Activated CD8-positive, alpha-beta memory T cell treated with anti-CD3 and anti-CD28 coated beads for 24 hours (primary cell): ENCODE results near the gene HSPA12A.

ENCODE experiments used
- DNase-seq: peaks from one replicate; pipeline ENCODE4 v3.0.0-alpha.2; 2020

The HSPA12A gene

DNA sequence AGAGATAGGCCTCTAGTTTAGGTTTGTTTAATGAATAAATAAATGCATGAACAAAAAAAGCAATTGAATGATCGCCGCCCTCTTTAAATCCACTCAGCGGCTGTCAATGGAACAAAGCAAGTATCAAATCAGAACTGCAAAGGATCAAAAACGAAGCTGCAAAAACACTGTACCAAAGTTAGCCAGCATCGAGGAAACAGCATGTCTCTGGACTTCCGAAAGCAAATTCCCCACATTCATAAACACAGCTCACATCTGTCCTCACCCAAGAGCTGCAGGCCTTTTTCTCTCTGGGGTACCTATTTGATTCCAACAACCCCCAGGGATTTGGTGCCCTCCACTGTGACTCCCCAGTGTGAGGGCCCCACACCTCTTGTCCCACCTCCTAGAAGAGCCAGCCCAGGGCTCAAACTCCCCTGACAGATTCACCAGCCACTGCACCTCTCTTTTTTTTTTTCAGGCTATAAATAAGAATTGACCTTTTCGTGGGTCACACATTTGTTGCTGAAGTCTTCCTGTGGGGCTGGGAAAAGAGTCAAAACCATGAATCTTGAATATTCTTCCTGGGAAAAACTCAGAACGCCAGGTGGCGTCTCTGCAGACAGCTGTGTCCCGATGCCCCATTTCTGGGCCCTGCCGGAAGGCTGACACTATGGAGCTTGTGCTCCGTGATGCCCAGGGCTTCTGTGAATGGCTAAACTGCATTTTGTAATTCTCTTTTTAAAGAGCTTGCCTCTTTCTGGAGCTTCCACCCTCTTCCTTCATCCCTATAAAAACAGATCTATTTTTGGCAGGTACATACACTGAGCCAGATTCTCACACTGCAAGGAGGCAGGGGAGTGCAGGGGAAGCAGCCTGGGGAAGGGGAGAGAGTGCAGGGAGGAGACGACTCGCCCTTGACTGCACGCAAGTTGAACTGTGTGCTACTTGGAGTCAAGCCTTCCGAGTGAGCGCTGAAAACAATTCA is 51.7 kb downstream of the HSPA12A start:
- no peak for DNase-seq

DNA sequence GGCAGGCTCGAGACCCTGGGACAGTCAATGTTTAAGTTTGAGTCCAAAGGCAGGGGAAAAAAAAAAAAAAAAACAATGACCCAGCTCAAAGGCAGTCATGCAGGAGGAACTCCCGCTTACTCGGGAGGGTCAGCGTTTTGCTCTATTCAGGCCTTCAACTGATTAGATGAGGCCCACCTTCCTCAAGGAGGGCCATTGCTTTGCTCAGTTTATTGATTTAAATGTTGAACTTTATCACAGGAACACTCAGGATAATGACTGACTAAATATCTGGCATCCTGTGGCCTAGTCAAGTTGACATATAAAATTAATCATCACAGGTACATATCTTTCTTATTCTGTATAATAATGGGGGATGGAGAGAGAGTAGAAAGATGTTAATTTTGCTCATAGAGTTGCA is 52.6 kb downstream of the HSPA12A start:
- DNase-seq, result no peak

DNA sequence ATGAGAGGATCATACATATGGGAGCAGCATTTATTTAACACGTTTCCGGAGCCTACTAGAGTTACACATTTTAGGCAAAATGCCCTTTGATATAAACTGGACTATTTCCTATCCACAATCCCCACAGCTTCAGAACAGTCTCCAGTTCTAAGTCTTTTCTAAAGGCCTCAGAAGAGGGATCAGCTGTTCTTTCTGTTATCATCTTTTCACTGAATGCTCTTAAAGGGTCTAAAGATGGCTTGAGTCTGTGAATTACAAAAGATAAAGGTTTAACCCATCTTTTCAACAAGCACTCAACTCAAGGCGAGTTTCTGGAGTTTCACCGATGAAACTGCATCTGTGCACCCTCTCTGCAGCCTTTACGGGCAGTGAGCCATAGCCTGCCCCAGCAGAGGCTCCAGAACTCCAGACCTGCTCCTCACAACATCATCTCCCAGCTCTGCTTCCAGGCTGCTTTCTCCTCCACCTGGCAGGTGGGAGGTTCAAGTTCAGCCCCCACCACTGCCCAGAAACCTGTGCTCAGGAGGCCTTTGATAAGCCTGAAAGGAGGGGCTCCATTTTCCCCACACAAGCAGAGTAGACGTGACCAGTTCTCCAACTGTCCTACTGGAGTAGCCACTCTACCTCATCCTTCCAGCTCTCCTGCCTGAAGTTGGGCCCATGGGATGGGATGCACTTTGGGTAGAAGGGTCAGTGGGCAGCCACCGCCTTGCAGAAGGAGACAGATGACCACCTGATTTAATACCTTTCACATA is 53.4 kb downstream of the HSPA12A start:
- no peak for DNase-seq

DNA sequence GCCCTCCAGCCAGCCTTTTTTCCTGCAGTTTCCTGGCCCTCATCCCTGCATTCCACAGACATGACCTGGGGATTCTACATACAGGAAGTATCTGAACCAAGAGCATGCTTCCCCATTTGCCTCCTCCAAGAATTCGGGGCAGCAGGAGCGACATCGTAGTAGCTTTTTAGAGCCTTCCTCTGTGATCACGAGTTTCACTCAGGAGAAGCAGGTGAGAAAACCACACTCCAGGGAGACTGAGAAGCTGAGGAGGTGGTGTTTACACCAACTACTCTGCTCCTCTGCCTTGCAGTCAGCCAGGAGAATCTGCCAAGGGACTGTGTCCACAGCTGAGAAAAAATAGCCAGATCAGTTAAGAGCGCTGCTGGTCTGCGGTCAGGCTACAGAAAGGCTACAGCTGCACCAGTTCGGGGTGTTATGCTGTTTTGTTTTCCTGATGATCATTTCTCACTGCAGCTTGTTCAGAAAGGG is 54.1 kb downstream of the HSPA12A start:
- no peak for DNase-seq

DNA sequence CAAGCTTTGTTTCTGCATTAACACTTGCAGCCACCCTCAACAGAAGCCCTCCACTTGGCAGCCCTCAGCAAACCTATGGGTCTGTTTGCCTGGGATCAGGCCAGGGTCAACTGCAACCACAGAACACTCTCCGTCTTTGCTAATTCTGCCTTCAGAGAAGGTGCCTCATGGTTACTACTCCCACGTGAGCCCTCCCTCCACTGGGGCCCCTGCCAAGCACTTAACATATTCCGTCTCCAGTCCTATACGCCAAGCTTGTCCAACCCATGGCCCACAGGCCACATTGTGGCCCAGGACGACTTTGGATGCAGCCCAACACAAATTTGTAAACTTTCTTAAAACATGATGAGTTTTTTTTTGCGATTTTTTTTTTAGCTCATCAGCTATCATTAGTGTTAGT is 54.7 kb downstream of the HSPA12A start:
- no peak for DNase-seq

DNA sequence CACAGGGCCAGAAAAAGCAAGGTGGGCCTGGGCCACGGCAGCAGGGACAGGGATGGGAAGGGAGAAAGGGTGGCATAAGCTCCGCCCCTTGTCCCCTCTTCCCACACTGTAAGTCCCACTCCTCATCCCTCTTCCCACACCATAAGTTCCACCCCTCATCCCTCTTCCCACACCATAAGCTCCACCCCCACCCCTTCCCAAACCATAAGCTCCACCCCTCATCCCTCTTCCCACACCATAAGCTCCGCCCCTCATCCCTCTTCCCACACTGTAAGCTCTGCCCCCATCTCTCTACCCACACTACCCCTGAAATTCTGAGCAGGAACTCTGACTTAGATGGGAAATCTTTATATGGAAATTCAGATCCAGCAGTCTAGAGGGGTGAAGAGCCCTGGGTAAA is 55.7 kb downstream of the HSPA12A start:
- no peak for DNase-seq

DNA sequence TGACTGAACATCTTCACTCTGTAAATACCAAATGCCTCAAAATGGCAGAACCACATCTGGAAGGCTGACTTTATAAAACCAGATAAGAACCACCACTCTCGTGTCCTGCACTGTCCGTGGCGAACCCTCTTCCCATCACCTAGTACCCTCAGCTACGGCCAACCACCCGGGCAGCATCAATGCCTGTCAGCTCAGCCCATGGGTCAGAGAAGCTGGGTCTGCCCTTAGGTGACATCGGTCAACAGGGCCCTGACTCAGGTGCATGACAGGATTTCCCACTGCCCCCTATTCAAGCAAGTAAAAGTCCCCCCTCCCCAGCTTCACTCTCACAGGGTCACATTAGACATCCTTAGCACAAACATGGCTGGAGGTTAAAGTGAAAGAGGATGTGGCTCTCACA is 56.6 kb downstream of the HSPA12A start:
- DNase-seq, result no peak

DNA sequence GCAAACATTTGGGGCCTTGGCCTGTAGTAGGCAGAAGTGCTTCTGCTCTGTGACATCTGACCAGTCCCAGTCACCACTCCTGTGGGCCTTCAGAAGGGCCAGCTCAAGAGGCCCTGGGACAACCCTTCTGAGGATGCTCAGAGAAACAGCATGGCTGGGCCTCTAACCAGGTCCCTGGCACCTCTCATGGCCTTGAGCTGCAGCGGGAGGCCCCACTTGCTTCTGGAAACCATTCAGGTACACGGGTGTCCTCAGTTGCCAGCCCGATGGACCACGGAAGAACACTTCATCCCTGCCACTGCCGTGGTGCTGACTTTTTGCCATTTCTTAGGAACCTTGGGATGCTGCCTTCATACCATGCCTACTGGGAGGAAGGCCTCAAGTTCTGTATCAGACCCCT is 57.6 kb downstream of the HSPA12A start:
- no peak for DNase-seq

DNA sequence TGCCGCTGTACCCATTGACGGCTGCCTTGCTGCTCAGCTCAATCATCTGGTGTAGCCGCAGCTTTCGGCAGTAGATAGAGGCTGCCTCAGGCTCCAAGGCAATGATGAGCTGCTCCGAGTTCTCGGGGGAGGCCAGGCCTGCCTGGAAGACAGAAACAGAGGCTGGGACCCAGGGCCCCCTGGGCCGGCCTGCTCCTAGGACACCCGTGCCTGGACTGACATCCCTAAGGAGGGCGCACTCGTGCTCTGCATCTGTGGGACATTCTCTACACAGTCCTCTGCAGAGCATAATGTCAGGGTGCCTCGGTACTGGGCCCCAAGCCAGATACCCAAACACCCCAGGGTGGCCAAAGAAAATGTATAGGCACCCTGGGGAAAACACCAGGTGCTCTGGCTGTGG is 58.5 kb downstream of the HSPA12A start:
- DNase-seq, result no peak

DNA sequence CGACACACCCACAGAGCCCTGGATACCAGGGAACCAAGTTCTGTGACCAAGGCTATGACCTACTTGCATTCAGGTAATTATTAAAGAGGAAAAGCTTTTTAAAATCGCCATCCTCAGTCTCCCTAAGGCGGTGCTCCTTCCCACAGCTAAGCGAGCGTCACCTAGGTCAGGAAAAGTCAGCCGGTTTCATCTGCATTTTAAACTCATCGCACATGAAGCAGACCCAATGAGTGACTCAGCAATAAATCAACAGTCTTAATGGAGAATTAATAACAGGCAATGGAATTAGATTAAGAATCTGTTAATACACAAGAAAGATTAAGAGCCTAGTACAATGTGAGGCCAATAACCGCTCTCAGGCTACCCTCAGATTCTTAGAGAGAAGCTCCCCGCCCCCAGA is 59.2 kb downstream of the HSPA12A start:
- no peak for DNase-seq

DNA sequence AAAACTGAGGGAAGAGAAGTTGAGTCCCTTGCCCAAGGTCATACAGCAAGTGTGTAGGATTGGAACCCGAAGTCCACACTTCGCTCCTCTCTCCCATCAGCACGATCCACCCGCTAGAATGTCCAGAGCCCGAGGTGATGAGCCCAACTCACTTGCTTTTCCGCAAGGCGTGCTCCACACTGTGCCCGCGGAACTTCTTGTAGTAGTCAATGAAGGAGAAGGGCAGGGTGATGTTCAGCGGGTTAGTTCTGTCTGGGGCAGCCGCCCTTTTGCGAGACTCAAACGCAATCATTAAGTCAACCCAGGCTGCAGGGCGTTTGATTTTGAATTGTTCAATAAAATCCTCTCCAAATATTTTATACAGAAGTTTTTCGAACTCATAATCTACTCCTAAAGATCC is 63.0 kb downstream of the HSPA12A start:
- DNase-seq, result no peak

DNA sequence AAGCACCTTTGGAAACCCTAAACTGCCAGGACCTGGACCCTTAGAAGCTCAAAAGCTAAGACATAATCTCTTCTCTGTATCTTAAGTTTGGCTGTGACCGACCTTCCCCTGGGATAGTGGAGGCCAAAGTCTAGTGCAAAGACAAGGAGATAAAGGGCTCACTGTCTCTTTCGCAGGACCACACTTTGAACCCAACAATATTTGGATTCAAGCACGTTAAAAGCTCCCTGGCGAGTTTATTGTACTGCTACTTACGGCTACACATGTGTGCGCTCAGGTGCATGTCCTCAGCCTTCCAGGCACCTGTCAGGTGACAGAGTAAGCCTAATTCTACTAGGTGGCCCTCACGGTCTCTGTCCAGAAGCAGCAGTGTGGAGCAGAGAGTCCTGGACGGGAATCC is 65.7 kb downstream of the HSPA12A start:
- no peak for DNase-seq

DNA sequence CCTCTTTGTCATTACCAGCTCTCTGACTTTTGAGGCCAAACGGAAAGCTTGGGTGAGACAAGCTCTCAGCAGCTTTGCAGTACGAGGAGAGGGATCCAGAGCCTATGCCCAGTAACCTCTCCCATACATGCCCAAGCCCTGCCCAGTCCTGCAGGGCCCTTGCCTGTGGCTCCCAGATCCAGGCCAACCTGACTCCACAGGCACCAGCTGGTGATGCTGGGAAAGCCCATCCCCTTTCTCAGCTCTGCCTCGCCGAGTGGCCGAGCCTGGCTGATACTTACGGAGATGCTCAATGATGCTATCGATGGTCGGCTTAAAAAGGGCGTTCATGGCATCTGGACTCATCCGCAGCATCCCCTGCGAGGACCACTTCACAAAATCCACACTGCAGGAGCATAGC is 66.2 kb downstream of the HSPA12A start:
- DNase-seq, result no peak

DNA sequence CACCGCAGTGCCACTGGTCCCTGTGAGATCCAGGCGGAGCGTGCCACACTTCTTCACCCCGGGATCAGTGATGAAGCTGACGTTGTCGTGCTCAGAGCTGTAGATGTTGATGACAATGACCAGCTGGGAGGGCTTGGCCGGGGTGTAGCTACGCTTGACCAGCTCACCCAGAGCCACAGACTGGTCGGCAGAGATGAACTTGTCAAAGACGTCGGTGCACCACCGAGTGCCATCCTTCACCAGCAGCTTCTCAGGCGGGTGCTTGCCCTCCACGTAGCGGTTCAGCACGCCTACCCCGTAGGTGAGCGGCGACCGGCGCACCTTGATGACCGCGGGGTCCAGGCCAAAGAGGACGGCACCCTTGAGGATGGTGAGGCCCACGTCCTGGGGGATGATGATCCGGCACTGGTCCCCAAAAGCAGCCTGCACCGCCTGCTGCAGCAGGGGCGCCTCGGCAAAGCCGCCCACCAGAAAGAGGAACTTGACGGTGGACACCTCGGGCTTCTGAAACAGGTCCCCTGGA is 67.4 kb downstream of the HSPA12A start:
- no peak for DNase-seq

DNA sequence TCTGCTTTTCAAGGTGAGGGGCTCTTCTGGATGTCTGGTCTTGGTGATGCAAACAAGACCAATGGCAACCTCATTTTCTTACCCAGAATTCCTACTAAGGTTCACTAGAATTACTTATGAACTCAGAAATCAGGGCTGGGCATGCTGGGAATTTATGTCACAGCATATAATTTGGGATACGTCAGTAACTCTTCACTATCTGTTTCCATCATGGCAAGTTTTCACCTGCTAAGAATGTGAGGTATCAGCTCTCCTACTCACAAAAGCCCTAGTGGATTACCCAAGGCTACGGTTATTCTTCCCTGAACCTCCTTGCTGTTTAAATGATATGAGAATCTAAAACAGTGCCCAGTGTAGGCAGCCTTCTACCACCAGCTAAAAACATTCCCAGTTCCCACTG is 68.5 kb downstream of the HSPA12A start:
- no peak for DNase-seq

DNA sequence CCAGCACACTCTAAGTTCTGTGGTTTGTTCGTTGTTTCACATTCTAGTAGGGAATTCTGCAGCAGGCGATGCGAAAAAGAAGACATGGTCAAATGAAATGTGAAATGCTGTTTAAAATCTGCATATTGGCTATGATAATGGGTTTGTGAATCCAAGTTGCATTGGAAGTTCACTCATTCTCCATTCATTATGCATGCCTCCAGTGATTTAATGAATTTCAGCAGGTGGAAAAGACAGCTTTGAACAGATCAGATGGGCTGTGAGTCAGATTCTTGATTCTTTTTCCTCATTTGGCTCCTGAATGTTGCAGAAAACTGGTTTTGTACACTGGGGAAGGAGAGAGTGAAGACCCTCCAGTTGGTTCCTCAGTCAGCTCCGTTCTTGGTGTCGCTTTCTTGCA is 69.5 kb downstream of the HSPA12A start:
- DNase-seq, result no peak

DNA sequence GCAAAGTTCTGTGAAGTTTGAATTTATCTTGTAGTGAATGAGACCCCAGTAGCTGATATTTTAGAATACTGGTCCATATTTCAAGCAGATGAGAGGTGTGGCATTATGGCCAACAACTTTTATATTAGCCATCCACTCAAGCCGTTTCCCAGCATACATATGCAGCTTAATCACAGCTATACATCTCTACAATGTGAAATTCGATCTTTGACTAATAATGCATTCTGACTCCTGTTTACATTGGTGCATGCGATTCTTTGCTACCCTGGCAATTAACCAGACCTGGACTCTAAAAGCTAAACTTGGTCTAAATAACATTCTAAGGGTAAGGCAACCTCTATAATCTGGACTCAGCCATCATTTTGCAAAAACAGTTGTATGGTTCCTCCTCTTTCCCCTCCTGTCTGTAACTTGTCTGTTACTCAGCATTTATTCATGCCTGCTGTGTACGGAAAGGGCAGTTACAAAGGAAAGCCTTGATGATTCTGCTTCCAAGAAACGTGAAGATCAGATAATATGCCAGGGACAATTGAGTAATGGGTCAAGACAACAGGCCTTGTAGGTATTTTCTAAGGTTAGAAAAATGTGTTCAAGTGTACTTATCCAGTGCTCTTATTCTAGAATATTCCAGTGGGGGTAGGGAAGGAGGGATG is 71.0 kb downstream of the HSPA12A start:
- DNase-seq, result no peak

DNA sequence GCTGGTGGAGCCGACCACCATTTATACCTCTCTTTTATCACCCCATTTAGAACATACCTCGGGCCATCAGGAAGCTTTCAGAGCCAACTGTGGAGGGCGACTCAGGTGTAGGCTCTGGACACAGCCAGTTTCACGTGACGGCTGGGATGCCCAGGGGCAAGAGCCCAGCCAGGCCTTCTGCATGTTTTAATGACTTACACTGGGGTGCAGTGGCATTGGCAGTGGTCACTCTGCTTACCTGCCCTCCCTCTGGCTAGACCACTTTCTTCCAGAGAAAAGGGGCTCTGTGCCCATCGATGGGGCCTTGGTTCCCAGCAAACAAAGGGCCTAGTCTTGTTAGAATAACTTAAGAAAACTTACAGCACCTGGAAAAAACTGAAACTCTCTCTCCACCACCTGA is 71.7 kb downstream of the HSPA12A start:
- DNase-seq, result no peak

DNA sequence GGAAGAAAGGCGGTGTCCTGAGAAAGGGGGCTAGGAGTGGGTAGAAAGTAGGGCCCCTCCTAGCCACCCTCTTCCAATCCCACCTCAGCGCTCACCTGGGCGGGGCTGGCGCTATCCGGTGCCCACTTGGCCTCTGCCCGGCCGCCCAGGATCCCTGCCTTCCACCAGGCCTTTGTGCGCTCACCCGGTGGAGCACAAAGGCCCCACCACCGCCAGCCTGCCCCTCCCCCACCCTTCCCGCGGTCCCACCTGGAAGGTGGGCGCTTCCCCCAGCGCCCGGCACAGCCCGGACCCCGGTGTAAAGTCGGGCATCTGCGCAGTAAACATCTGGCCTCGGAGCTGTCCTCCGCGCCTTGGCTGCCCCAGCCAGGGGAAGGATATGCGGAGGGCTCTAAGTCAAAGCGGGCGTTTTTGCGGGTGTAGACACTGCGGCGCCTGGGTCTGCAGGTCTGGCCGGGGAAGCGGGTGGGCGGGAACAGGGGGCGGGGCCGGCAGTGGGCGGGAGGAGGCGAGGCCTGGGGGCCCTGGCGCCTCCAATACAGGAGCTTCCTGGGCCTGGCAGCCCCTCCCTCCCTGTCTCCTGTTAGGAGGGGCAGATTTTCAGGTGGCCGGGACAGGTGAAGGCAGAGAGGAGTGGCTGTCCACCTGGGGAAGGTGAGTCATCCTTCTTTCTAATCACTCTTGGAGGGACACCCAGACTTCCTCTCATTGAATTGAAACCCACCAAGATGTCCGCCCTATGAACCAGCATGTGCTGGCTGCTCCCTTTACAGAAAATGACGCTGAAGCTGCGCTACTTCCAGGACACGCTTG is 72.3 kb downstream of the HSPA12A start:
- no peak for DNase-seq

DNA sequence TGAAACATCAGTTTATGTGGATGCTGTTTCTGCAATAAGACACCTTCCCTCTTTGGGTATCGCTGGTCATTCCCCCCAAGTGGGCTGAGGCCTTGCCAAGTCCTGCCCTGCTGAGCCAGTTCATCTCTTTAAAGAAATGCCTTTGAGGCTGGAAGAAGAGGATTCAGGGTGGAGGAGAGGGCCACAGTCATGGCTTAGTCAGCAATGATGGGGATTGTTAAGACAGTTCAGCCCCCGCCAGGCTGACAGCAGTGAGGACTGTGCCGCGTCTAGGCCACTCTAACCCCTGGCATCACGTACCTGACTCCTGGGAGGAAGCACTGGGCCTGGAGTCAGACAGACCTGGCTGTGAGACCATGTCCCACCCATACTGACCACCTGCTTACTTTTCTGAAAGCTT is 73.3 kb downstream of the HSPA12A start:
- DNase-seq, result no peak

DNA sequence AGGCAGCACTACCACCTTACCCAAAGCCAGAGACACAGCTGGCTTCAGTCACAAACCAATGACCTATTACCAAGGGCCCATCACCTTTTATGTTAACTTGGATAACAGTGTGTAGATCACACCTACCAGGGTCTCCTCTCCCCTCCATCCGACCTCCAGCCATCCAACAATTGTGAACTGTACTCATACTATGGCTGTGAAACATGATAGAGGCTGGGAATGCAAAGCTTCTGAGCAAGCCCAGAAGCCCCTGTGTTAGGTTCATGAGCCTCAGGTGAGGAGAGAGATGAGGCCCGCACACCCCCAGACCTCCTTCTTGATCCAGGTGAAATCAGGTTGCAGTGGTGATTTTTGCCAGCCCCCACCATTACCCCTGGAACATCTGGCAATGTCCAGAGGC is 73.9 kb downstream of the HSPA12A start:
- DNase-seq, result no peak

DNA sequence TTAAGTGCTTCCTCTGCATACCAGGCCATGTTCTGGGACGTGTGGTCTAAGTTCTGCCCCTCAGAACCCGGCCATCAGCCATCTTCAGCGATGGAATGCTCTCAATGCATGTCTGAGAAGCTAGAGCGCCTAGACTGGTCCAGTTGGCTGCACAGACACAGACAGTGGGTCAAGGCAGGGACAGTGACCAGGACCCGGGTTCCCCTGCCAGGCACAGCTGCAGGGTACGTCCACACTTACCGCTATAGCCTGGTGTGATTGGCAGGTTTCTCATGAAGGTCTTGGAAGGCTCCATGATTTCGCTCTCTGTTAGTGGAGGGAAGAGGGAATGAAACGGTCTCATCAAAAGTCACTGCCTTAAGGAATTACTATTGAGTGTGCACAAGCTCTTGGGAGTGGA is 74.3 kb downstream of the HSPA12A start:
- DNase-seq, result no peak

DNA sequence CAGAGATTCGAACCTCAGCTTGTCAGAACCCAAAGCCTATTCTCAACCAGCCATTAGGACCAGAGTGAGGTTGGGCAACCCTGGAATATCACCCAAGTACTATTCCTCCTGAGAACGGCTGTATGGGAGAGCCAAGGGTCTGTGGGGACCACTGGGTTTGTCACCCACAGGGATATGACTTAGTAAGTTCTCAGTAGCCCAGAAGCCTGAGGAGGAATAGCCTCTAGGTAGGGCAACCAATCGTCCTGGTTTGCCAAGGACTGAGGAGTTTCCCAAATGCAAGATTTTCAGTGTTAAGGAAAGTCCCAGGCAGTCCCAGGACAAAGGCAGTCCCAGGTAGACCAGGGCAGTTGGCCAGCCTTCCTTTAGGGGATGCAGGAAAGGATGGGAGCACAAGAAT is 74.9 kb downstream of the HSPA12A start:
- DNase-seq, result no peak
